Thoracic aorta (tissue), 2 donors: ENCODE data around the gene FLT4. TPM values are rescaled to one million over a fixed set of nuclear protein-coding genes. Genes with fewer than 3 reads are reported as not detected.

Experiments used
- ATAC-seq: fragments of 150-250 bp; one replicate; pipeline ENCODE4 v1.8.0; 2017; ENCODE audit warnings: low read depth; ENCODE audit not compliant: insufficient number of reproducible peaks, low FRiP score
- DNase-seq: peaks from one replicate; pipeline ENCODE4 v3.0.0-alpha.2; 2020; ENCODE audit warnings: low spot score
- H3K27ac ChIP-seq, 2 donors: fragments of 200-600 bp; sonication (generic); 1 replicate in 1 of 2; 2 replicates in 1 of 2; pipeline ENCODE4 v1.5.1; 2016; ENCODE audit warnings: mild to moderate bottlenecking in 2 of 2, moderate library complexity in 2 of 2
- H3K27me3 ChIP-seq: fragments of 200-600 bp; sonication (generic); replicated peaks from 2 replicates; pipeline ENCODE4 v1.6.0; 2016; ENCODE audit warnings: mild to moderate bottlenecking; ENCODE audit not compliant: insufficient read depth
- H3K36me3 ChIP-seq: fragments of 200-600 bp; sonication (generic); one replicate; pipeline ENCODE4 v1.5.1; 2016
- H3K4me1 ChIP-seq, 2 donors: fragments of 200-600 bp; sonication (generic); 1 replicate in 1 of 2; 2 replicates in 1 of 2; pipeline versions ENCODE4 v1.5.1 to v1.6.0; 2016; ENCODE audit warnings: low read depth in 2 of 2, mild to moderate bottlenecking in 1 of 2; ENCODE audit not compliant: control insufficient read depth in 1 of 2
- H3K4me3 ChIP-seq: fragments of 200-600 bp; sonication (generic); 2 replicates; pipeline ENCODE4 v1.5.1; 2016; ENCODE audit warnings: mild to moderate bottlenecking
- H3K9me3 ChIP-seq: fragments of 200-600 bp; sonication (generic); 2 replicates; pipeline ENCODE4 v1.5.1; 2016
- total RNA-seq, 2 donors: library from RNA; depleted of rRNA; stranded (reverse); fragments of >200 nt; gene quantifications; one replicate each; pipeline versions ENCODE4 v1.1.0 to v1.2.3, GENCODE V29; 2016
- TF ChIP-seq, protein P1 (sequence below): fragments of 200-600 bp; sonication (generic); IDR thresholded peaks from one replicate; pipeline ENCODE4 v1.5.1; 2019; ENCODE audit warnings: antibody characterized with exemption

FLT4 gene
- total RNA-seq, 2 donors from 2014 or later: 4.8 to 10.8 TPM

GRCh38 chr5:180640611-180640860 lies 8.9 kb downstream of the FLT4 start:
- no peak overlapping the region for H3K27ac ChIP-seq
- DNase-seq (no peak), ATAC-seq (no peak)
- no peak overlapping the region for H3K4me3 ChIP-seq
- no peaks in the 10 kb centered on the region for H3K4me1 ChIP-seq
- H3K36me3 ChIP-seq: no peaks in the 10 kb centered on the region
- TF ChIP-seq, protein P1, sequence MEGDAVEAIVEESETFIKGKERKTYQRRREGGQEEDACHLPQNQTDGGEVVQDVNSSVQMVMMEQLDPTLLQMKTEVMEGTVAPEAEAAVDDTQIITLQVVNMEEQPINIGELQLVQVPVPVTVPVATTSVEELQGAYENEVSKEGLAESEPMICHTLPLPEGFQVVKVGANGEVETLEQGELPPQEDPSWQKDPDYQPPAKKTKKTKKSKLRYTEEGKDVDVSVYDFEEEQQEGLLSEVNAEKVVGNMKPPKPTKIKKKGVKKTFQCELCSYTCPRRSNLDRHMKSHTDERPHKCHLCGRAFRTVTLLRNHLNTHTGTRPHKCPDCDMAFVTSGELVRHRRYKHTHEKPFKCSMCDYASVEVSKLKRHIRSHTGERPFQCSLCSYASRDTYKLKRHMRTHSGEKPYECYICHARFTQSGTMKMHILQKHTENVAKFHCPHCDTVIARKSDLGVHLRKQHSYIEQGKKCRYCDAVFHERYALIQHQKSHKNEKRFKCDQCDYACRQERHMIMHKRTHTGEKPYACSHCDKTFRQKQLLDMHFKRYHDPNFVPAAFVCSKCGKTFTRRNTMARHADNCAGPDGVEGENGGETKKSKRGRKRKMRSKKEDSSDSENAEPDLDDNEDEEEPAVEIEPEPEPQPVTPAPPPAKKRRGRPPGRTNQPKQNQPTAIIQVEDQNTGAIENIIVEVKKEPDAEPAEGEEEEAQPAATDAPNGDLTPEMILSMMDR: no peak
- H3K9me3 ChIP-seq: no peaks in the 10 kb centered on the region
- H3K27me3 ChIP-seq: no peaks in the 10 kb centered on the region

- Histone ChIP-seq H3K4me1 (no peaks in the 10 kb centered on the region), H3K4me3 (no peak overlapping the region), H3K27ac (no peak overlapping the region), H3K9me3 (no peaks in the 10 kb centered on the region), H3K27me3 (no peaks in the 10 kb centered on the region), H3K36me3 (no peaks in the 10 kb centered on the region)
- no peak for ATAC-seq
- DNase-seq: no peak
- TF ChIP-seq, protein P1: no peak
Observed at GRCh38 chr5:180639741-180640610, 9.4 kb downstream of the FLT4 start.

DNA sequence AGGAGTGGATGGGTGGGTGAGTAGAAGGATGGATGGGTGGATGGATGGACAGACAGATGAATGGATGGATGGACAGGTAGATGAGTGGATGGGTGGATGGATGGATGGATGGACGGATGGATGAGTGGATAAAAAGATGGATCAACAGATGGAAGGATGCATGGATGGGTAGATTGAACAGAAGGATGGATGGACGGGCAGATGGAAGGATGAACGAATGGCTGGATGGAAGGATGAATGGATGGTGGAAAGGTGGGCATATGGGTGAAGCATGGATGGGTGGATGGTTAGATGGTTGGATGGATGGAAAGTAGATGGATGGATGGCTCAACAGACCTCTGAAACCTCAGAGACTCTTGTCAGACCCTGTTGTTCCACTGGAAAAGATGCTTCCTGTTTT lies 10.1 kb downstream of the FLT4 start:
- no peaks in the 10 kb centered on the region for H3K27me3 ChIP-seq
- no peak for DNase-seq
- ATAC-seq: no peak
- H3K4me1 ChIP-seq: no peaks in the 10 kb centered on the region
- H3K36me3 ChIP-seq: no peaks in the 10 kb centered on the region
- H3K9me3 ChIP-seq: no peaks in the 10 kb centered on the region
- no peak overlapping the region for H3K27ac ChIP-seq
- TF ChIP-seq, protein P1: no peak
- no peak overlapping the region for H3K4me3 ChIP-seq

GRCh38 chr5:180637962-180638680 lies 11.3 kb downstream of the FLT4 start:
- TF ChIP-seq, protein P1: no peak
- Histone ChIP-seq H3K36me3 (no peaks in the 10 kb centered on the region), H3K27me3 (no peaks in the 10 kb centered on the region), H3K4me3 (no peak overlapping the region), H3K4me1 (no peaks in the 10 kb centered on the region), H3K27ac (no peak overlapping the region), H3K9me3 (no peaks in the 10 kb centered on the region)
- DNase-seq: no peak
- no peak for ATAC-seq

- Histone ChIP-seq H3K4me1 (no peaks in the 10 kb centered on the region), H3K27me3 (no peaks in the 10 kb centered on the region), H3K9me3 (no peaks in the 10 kb centered on the region), H3K4me3 (no peak overlapping the region), H3K36me3 (no peaks in the 10 kb centered on the region), H3K27ac (no peak overlapping the region)
- DNase-seq (no peak), ATAC-seq (no peak)
- TF ChIP-seq, protein P1: no peak
Observed at GRCh38 chr5:180636403-180637075, 12.9 kb downstream of the FLT4 start.
